GM21576 (cell line): Measurements from ENCODE around the gene ZNF735.
"Not testable (repeated sequence)": the region's sequence is repeated elsewhere in the genome, so short reads cannot be mapped to it uniquely, and the experiment has no call there.

Source experiments
- ATAC-seq: cut with Tn5 transposase; IDR thresholded peaks from one replicate; pipeline ENCODE4 v1.9.1; 2021; ENCODE audit warnings: mild to moderate bottlenecking, moderate library complexity; ENCODE audit not compliant: unreplicated experiment

The ZNF735 gene

GRCh38 chr7:64206903-64207302 is at the start of gene ZNF735:
ZNF735 (plus strand) TSS chr7:64207203; CDS start chr7:64207203, 0 bp downstream.
- ATAC-seq, result no peak

DNA sequence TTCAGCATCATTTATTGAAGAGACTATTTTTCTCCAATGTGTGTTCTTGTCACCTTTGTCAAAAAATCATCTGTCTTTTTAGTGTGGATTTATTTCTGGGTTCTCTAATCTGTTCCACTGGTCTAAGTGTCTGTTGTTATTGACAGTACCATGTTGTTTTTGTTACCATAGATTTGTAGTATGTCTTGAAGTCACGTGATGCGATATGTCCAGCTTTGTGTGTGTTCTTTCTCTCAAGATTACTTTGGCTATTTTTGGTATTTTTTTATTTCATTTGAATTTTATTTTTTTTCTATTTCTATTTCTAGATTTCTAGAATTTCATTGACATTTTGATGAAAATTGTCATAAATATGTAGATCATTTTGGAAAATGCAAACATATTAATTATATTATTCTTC is 36.0 kb upstream of the ZNF735 start:
- ATAC-seq, result not testable (repeated sequence)

DNA sequence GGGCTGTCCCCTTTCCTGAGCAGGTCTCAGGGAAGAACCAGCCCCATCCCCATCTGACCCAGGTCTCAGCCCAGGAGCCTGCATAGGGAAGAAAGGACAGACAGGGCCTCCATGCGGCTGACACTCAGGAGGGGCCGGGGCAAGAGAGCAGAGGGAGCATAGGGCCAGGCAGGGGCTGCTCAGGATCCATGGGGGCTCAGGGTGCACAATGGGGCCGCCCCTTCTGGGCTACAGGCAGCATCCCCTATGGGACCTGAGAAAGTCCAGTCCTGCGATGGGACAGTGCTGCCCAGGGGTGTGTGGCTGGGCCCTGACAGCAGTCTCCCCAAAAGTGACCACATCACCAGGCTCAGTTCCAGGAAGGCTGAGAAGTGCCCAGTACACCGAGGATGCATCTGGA is 32.7 kb upstream of the ZNF735 start:
- ATAC-seq, result no peak

- no peak for ATAC-seq
Measured at GRCh38 chr7:64174941-64175340, 32.1 kb upstream of the ZNF735 start.

DNA sequence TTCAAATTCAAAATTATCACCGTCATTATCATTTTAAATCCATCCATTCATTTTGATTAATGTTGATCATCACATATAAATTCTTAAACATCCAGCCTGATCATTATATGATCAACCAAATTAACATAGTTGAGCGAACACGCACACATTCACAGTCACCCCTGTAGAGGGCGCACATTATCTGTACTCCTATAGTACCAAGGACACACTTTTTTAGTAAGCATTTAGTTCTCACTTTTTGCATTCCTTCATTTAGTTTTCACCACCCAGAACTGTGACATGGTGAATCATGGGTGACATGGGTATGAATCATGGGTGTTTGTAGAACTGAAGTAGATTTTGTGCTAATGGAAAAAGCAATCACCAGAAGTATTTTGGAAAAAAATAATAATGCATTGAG is 26.0 kb upstream of the ZNF735 start:
- no peak for ATAC-seq

DNA sequence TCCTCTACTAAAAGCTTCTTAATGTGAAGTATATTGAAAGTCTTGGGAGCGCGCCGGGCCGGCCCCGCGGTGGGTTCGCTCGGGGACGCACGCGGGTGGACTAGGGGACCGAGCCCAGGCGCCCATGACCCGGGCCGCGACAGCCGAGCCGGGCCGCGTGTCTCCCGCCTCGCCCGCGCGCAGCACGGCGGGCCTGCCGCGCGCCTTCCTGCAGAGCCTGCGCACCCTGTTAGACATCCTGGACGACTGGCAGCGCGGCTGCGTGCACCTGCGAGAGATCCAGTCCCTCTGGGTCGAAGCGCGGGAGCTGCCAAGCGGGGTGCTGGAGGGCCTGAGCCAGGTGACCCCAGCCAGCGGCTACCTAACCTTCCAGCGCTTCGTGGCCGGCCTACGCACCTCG is 25.4 kb upstream of the ZNF735 start:
- no peak for ATAC-seq

- ATAC-seq, result no peak
Measured at GRCh38 chr7:64182036-64182790, 24.8 kb upstream of the ZNF735 start.

- ATAC-seq, result no peak
Measured at GRCh38 chr7:64183126-64183742, 23.8 kb upstream of the ZNF735 start.

DNA sequence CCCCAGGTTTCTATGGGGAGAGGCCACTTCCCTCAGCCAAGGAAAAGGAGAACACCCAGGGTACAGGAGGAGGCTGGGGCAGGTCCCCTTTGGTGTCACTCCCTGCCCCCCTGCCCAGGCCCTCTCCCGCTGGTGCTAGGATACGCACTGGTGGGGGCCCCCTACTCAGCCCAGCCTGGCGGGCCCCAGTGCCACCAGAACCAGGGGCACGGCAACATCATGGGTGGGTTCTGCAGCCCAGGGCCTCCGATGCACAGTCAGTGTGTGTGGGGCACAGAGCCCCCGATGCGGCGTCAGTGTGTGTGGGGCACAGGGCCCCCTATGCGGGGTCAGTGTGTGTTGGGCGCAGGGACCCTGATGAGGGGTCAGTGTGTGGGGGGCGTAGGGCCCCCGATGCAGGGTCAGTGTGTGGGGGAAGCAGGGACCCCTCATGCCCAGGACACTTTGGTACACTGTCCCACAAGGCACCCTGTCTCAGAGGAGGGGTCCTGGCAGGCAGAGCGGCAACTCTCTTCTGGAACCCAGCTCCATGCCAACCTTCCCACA is 23.1 kb upstream of the ZNF735 start:
- no peak for ATAC-seq

- no peak for ATAC-seq
Measured at GRCh38 chr7:64184376-64184775, 22.6 kb upstream of the ZNF735 start.

DNA sequence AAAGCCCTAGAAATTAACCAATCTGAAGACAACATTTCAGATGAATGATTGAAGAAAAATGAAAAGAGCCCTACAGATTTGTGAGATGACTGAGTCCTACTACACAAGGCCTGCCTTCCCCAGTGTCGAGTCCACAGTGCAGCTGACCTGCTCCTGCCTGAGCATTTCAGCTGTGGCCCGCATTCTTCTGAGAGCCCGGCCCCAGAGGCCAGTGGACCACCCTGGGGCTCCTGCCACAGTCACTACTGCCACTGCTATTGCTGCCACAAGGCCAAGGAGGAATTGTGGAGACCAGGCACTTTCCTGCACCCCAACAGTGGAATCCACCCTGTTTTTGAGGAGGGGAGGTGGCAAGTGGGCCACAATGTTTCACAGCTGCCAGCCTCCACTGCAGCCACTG is 19.6 kb upstream of the ZNF735 start:
- ATAC-seq, result no peak

DNA sequence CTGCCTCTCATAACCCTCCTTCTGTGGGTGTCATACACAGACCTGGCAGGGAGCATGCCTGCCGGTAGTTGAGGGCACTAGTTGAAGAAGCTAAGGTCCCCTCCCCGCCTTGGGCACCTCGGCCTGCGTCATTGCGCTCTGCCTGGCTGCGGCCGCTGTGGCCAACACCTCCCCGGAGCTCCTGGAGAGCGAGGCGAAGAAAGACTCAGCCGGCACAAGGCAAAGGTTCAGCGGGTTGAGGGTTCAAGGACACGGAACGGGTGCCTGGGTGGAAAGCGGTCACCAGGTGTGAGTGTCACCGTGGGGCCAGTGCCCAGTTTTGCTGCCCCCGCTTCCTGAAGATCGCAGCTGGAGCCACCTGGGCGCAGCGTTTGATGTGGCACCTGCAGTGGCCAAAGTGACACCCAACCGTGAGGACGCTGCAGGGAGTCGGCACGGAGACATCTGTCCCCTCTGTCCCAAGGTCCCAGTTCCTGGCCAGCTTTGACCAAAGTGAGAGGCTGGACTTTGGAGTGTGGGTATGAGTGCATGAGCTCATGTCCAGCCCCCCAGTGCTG is 14.8 kb upstream of the ZNF735 start:
- ATAC-seq, result no peak

DNA sequence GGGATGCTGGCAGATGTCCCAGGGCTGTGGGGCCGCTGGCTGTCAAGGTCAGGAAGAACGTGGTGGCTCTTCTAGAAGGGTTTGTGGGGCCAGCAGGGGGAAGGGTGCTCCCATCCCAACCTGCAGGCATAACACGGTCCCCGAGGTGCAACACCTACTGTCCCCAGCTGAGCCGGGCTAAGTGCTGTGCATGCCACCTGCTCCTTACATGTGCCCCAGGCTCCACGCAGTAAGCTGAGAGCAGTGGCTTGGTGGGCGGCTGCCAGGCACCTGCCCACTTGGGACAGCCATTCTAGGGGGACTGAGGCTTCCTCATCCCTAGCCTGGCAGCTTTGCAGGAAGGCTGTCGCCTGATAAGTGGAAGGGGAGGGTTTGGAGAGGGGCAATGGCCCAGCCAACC is 14.2 kb upstream of the ZNF735 start:
- ATAC-seq, result no peak

GRCh38 chr7:64219710-64220298 is 12.8 kb downstream of the ZNF735 start:
- ATAC-seq, result not testable (repeated sequence)

DNA sequence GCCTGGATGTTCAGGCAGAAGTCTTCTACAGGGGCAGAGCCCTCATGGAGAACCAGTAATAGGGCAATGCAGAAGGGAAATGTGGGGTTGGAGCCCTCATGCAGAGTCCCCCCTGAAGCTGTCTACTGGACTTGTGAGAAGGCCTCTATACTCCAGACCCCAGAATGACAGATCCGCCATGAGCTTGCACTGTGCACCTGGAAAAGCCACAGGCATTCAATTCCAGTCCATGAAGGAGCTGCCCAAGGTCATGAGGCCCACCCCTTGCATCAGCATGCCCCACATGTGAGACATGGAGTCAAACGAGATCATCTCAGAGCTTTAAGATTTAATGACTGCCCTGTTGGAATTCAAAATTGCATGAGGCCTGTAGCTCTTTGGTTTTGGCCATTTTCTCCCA is 16.4 kb downstream of the ZNF735 start:
- no peak for ATAC-seq

DNA sequence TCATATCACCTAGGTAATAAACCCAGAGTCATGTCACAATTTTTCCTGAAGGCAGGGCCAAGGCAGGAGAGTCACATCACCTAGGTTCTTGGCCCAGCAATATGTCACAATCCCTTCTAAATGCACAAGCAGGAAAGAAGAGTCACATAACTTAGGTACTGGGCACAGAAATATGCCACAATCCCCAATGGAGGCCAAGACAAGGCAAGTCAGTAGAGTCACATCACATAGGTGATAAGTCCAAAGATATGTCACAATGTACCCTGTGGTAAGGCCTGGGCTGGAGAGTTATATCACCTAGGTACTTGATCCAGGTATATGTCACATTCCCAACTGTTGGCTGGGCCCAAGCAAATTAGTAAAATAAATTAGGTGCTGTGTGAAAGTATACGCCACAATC is 21.2 kb downstream of the ZNF735 start, which contains the start of gene ZNF679:
ZNF679 (plus strand) TSS at position 301 of the 400 bp plus-strand sequence. CDS start 20,644 bp downstream, outside the sequence.
- ATAC-seq, result not testable (repeated sequence)

DNA sequence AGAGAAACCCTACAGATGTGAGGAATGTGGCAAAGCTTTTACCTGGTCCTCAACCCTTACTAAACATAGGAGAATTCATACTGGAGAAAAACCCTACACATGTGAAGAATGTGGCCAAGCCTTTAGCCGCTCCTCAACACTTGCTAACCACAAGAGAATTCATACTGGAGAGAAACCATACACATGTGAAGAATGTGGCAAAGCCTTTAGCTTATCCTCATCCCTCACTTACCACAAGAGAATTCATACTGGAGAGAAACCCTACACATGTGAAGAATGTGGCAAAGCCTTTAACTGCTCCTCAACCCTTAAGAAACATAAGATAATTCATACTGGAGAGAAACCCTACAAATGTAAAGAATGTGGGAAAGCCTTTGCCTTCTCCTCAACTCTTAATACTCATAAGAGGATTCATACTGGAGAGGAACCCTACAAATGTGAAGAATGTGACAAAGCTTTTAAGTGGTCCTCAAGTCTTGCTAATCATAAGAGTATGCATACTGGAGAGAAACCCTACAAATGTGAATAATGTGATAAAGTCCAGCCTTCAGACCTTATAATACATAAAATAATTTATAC is 59.4 kb downstream of the ZNF735 start:
- ATAC-seq, result no peak
